Hepatocyte (in vitro differentiated cells): ENCODE measurements around the gene MARF1. TPM values are rescaled to one million over a fixed set of nuclear protein-coding genes. Genes with fewer than 3 reads are reported as not detected.

ENCODE experiments used
- DNase-seq: peaks from one replicate; pipeline ENCODE4 v3.0.0-alpha.2; 2016; ENCODE audit warnings: low spot score
- H2AFZ ChIP-seq: fragments of 200-600 bp; sonication (generic); 2 replicates; pipeline ENCODE4 v1.6.0; 2016; ENCODE audit warnings: antibody characterized with exemption, mild to moderate bottlenecking
- H3K27ac ChIP-seq: fragments of 200-600 bp; sonication (generic); 2 replicates; pipeline ENCODE4 v1.5.1; 2016; ENCODE audit warnings: mild to moderate bottlenecking
- H3K27me3 ChIP-seq: fragments of 200-600 bp; sonication (generic); 2 replicates; pipeline ENCODE4 v1.6.1; 2016
- H3K36me3 ChIP-seq: fragments of 200-600 bp; sonication (generic); replicated peaks from 2 replicates; pipeline ENCODE4 v1.5.1; 2016; ENCODE audit warnings: low read depth; ENCODE audit not compliant: insufficient read depth
- H3K4me1 ChIP-seq: fragments of 200-600 bp; sonication (generic); 2 replicates; pipeline ENCODE4 v1.5.1; 2016; ENCODE audit warnings: mild to moderate bottlenecking, moderate library complexity; ENCODE audit not compliant: insufficient read depth
- H3K4me2 ChIP-seq: fragments of 200-600 bp; sonication (generic); 2 replicates; pipeline ENCODE4 v1.6.0; 2016
- H3K4me3 ChIP-seq: fragments of 200-600 bp; sonication (generic); 2 replicates; pipeline ENCODE4 v1.5.1; 2016; ENCODE audit warnings: mild to moderate bottlenecking
- H3K79me2 ChIP-seq: fragments of 200-600 bp; sonication (generic); 2 replicates; pipeline ENCODE4 v1.6.0; 2017; ENCODE audit warnings: mild to moderate bottlenecking
- H3K9me2 ChIP-seq: fragments of 200-600 bp; sonication (generic); replicated peaks from 2 replicates; pipeline ENCODE4 v1.6.0; 2017; ENCODE audit warnings: mild to moderate bottlenecking; ENCODE audit not compliant: insufficient read depth
- H3K9me3 ChIP-seq: fragments of 200-600 bp; sonication (generic); 2 replicates; pipeline ENCODE4 v1.5.1; 2016; ENCODE audit warnings: low read depth, mild to moderate bottlenecking
- H4K20me1 ChIP-seq: fragments of 200-600 bp; sonication (generic); 2 replicates; pipeline ENCODE4 v1.6.0; 2016; ENCODE audit warnings: mild to moderate bottlenecking; ENCODE audit not compliant: insufficient read depth, poor library complexity, severe bottlenecking
- EZH2 ChIP-seq: fragments of 200-600 bp; sonication (generic); IDR thresholded peaks from 2 replicates; pipeline ENCODE4 v1.6.1; 2016; ENCODE audit warnings: antibody characterized with exemption, mild to moderate bottlenecking, borderline replicate concordance
- EZH2phosphoT487 ChIP-seq: fragments of 200-600 bp; sonication (generic); IDR thresholded peaks from one replicate; pipeline ENCODE4 v1.6.1; 2018; ENCODE audit warnings: antibody characterized with exemption, mild to moderate bottlenecking, low read depth, moderate library complexity; ENCODE audit not compliant: unreplicated experiment, severe bottlenecking
- WGBS: methylation state at CpG from one replicate; pipeline ENCODE4 v1.1.6; 2016; ENCODE audit warnings: low lambda C conversion rate; ENCODE audit errors: missing lambda C conversion rate; 5-methylcytosine and 5-hydroxymethylcytosine counted together
- polyA plus RNA-seq: library from polyadenylated mRNA; unstranded; fragments of >200 nt; fragmentation: Nextera tagmentation; extraction: Ambion mirVana; gene quantifications from 2 replicates; pipeline ENCODE4 v1.2.1, GENCODE V29; 2016
- total RNA-seq: library from RNA; depleted of rRNA; stranded (reverse); fragments of >200 nt; gene quantifications from 2 replicates; pipeline ENCODE4 v1.2.3, GENCODE V29; 2014
- TF ChIP-seq, protein P1 (sequence below): fragments of 200-600 bp; sonication (generic); IDR thresholded peaks from 2 replicates; pipeline ENCODE4 v1.5.1; 2016; ENCODE audit warnings: antibody characterized with exemption, mild to moderate bottlenecking; ENCODE audit not compliant: poor library complexity

The MARF1 gene
- total and polyA plus RNA-seq, 2 experiments from 2014 or later: 7.0 to 15.5 TPM

DNA sequence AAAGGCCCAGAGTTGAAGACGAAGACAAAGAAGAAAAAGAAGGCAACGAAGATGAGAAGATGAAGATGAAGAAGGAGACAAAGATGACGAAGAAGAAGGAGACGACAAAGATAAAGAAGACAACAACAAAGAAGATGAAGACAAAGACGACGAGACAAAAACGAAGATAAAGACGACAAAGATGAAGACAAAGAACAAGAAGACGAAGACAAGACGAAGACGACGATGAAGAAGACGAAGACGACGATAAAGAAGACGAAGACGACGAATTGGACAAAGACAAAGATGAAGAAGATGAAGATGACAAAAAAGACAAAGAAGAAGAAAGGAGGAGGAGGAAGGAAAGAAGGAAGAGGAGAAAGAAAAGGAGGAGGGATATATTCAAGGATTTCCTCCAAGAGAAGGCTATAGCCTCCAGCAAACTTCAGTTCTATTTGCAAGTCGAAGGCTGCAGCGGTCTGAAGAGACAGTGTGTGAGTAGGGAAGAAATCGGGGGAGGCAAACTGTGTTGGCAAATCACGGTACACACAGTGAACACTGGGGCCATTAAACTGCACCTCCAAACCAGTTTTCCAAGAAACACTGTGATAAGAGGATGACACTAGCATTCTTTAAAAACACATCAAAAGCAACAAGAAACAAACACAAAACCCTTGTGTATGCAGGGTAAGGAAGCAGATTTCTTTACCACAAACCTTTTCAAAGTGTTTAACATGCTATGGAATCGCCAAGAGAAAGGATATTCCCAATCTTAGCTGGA, 40.5 kb downstream of the MARF1 start:
- Histone ChIP-seq H3K4me1 (no peaks in the 10 kb centered on the region), H3K36me3 (no peaks in the 10 kb centered on the region)
- no peak for TF ChIP-seq EZH2phosphoT487
- TF ChIP-seq EZH2: no peak
- TF ChIP-seq, protein P1, sequence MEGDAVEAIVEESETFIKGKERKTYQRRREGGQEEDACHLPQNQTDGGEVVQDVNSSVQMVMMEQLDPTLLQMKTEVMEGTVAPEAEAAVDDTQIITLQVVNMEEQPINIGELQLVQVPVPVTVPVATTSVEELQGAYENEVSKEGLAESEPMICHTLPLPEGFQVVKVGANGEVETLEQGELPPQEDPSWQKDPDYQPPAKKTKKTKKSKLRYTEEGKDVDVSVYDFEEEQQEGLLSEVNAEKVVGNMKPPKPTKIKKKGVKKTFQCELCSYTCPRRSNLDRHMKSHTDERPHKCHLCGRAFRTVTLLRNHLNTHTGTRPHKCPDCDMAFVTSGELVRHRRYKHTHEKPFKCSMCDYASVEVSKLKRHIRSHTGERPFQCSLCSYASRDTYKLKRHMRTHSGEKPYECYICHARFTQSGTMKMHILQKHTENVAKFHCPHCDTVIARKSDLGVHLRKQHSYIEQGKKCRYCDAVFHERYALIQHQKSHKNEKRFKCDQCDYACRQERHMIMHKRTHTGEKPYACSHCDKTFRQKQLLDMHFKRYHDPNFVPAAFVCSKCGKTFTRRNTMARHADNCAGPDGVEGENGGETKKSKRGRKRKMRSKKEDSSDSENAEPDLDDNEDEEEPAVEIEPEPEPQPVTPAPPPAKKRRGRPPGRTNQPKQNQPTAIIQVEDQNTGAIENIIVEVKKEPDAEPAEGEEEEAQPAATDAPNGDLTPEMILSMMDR: no peak

GRCh38 chr16:15601212-15601879, 41.6 kb downstream of the MARF1 start:
- Histone ChIP-seq H3K79me2 (no peaks in the 10 kb centered on the region), H3K9me2 (no peaks in the 10 kb centered on the region), H3K4me3 (no peak overlapping the region), H2AFZ (no peak overlapping the region), H4K20me1 (no peaks in the 10 kb centered on the region), H3K4me1 (no peaks in the 10 kb centered on the region), H3K36me3 (no peaks in the 10 kb centered on the region), H3K27ac (no peak overlapping the region), H3K4me2 (no peak overlapping the region), H3K27me3 (no peaks in the 10 kb centered on the region), H3K9me3 (no peaks in the 10 kb centered on the region)
- 87% methylated on average over 9 of the region's 9 CpGs for WGBS
- no peak for DNase-seq
- TF ChIP-seq EZH2phosphoT487: no peak
- TF ChIP-seq, protein P1: no peak
- no peak for TF ChIP-seq EZH2

More for the DNA sequence above, 40.5 kb downstream of the MARF1 start:
- Histone ChIP-seq H3K79me2 (no peaks in the 10 kb centered on the region), H2AFZ (no peak overlapping the region), H3K4me3 (no peak overlapping the region), H4K20me1 (no peaks in the 10 kb centered on the region), H3K9me2 (no peaks in the 10 kb centered on the region), H3K4me2 (no peak overlapping the region), H3K27ac (no peak overlapping the region), H3K27me3 (no peaks in the 10 kb centered on the region), H3K9me3 (no peaks in the 10 kb centered on the region)
- 94% methylated on average over 23 of the region's 23 CpGs for WGBS
- DNase-seq: no peak

- Histone ChIP-seq H3K4me3 (no peak overlapping the region), H3K27me3 (no peaks in the 10 kb centered on the region), H2AFZ (no peak overlapping the region), H3K27ac (no peak overlapping the region), H3K4me1 (no peaks in the 10 kb centered on the region), H3K36me3 (no peaks in the 10 kb centered on the region), H3K79me2 (no peaks in the 10 kb centered on the region), H4K20me1 (no peaks in the 10 kb centered on the region), H3K9me2 (no peaks in the 10 kb centered on the region), H3K4me2 (no peak overlapping the region), H3K9me3 (no peaks in the 10 kb centered on the region)
- DNase-seq: no peak
- TF ChIP-seq EZH2 (no peak), EZH2phosphoT487 (no peak)
- TF ChIP-seq, protein P1: no peak
- WGBS: 95% methylated on average over 21 of the region's 21 CpGs
Measured at GRCh38 chr16:15599303-15600070, 43.5 kb downstream of the MARF1 start.
